HG02840 (cell line): Measurements from ENCODE around the gene TSPAN4.

Experiments
- ATAC-seq: cut with Tn5 transposase; IDR thresholded peaks from one replicate; pipeline ENCODE4 v1.9.1; 2021; ENCODE audit warnings: mild to moderate bottlenecking, moderate library complexity, moderate number of reproducible peaks; ENCODE audit not compliant: unreplicated experiment, low FRiP score

TSPAN4 gene

GRCh38 chr11:862081-862661 is 19.5 kb downstream of the TSPAN4 start:
- no peak for ATAC-seq

GRCh38 chr11:862696-863022 is 20.0 kb downstream of the TSPAN4 start:
- no peak for ATAC-seq

GRCh38 chr11:863023-863909 is 20.6 kb downstream of the TSPAN4 start:
- no peak for ATAC-seq

GRCh38 chr11:863910-864827 is 21.5 kb downstream of the TSPAN4 start:
- ATAC-seq, result no peak

- ATAC-seq, result no peak
Measured at GRCh38 chr11:864898-865297, 22.2 kb downstream of the TSPAN4 start.

GRCh38 chr11:865462-866430 is 23.1 kb downstream of the TSPAN4 start:
- ATAC-seq, result no peak

GRCh38 chr11:866481-866880 is 23.8 kb downstream of the TSPAN4 start:
- no peak for ATAC-seq

- no peak for ATAC-seq
Measured at GRCh38 chr11:867856-868358, 25.3 kb downstream of the TSPAN4 start.

GRCh38 chr11:868394-868793 is 25.7 kb downstream of the TSPAN4 start:
- ATAC-seq, result no peak

GRCh38 chr11:868802-869201 is 26.1 kb downstream of the TSPAN4 start:
- ATAC-seq, result no peak

GRCh38 chr11:869399-870126 is 26.9 kb downstream of the TSPAN4 start:
- no peak for ATAC-seq

GRCh38 chr11:870127-870413 is 27.4 kb downstream of the TSPAN4 start:
- ATAC-seq, result no peak

GRCh38 chr11:870418-870817 is 27.8 kb downstream of the TSPAN4 start:
- ATAC-seq, result no peak

GRCh38 chr11:871472-871871 is 28.8 kb downstream of the TSPAN4 start:
- no peak for ATAC-seq

- no peak for ATAC-seq
Measured at GRCh38 chr11:872799-873198, 30.1 kb downstream of the TSPAN4 start.

GRCh38 chr11:873706-874105 is 31.1 kb downstream of the TSPAN4 start:
- no peak for ATAC-seq

- no peak for ATAC-seq
Measured at GRCh38 chr11:875203-875602, 32.6 kb downstream of the TSPAN4 start.

- no peak for ATAC-seq
Measured at GRCh38 chr11:875769-876301, 33.2 kb downstream of the TSPAN4 start.

GRCh38 chr11:876545-876944 is 33.9 kb downstream of the TSPAN4 start:
- ATAC-seq, result no peak
